Stimulated activated CD4-positive, alpha-beta T cell treated with anti-CD3 and anti-CD28 coated beads, Interleukin-1b, Interleukin-23, amount 100 ng/mL, for 24 hours (primary cell): ENCODE data around the gene TM4SF5.
A peak's percentile ranks its signal among the peaks of the same experiment; 100 is the strongest.

ENCODE experiments used
- DNase-seq, 4 experiments: peaks; one replicate each; pipeline ENCODE4 v3.0.0-alpha.2; 2020; ENCODE audit warnings: low read depth in 4 of 4, low spot score in 1 of 4

The TM4SF5 gene

GRCh38 chr17:4771519-4772234, at the start of gene TM4SF5:
Gene TM4SF5, plus strand, starts transcription at chr17:4771886. Its CDS starts 37 bp downstream, at chr17:4771923.
- no peak for DNase-seq

GRCh38 chr17:4722678-4723240, 48.9 kb upstream of the TM4SF5 start:
- DNase-seq = no peak

- no peak for DNase-seq
These were observed 47.0 kb upstream of the TM4SF5 start for GRCh38 chr17:4724650-4725049.

- no peak for DNase-seq
These were observed 45.9 kb upstream of the TM4SF5 start for GRCh38 chr17:4725646-4726310.

- no peak for DNase-seq
These were observed 43.6 kb upstream of the TM4SF5 start for GRCh38 chr17:4728124-4728523.

GRCh38 chr17:4733073-4733531, 38.6 kb upstream of the TM4SF5 start:
- DNase-seq = no peak

- no peak for DNase-seq
These were observed 36.7 kb upstream of the TM4SF5 start for GRCh38 chr17:4734857-4735475.

- DNase-seq = no peak
These were observed 35.6 kb upstream of the TM4SF5 start for GRCh38 chr17:4735876-4736651.

- DNase-seq = no peak
These were observed 33.3 kb upstream of the TM4SF5 start for GRCh38 chr17:4738136-4739121.

GRCh38 chr17:4739122-4740024, 32.3 kb upstream of the TM4SF5 start, which contains the start of the genes CXCL16 and ZMYND15:
Gene CXCL16, minus strand, starts transcription at chr17:4739928. Its CDS starts 589 bp downstream, at chr17:4739339.
Gene ZMYND15, plus strand, starts transcription at chr17:4739833. Its CDS starts 716 bp downstream, at chr17:4740549.
- DNase-seq = peak in 2 of 4 experiments; percentile 16 to 36

GRCh38 chr17:4740025-4740351, 31.7 kb upstream of the TM4SF5 start:
- no peak for DNase-seq

- no peak for DNase-seq
These were observed 31.1 kb upstream of the TM4SF5 start for GRCh38 chr17:4740584-4740983.

- DNase-seq = no peak
These were observed 30.1 kb upstream of the TM4SF5 start for GRCh38 chr17:4741544-4741943.

GRCh38 chr17:4742133-4742532, 29.6 kb upstream of the TM4SF5 start:
- no peak for DNase-seq

- no peak for DNase-seq
These were observed 29.1 kb upstream of the TM4SF5 start for GRCh38 chr17:4742629-4743028.

- DNase-seq = no peak
These were observed 28.5 kb upstream of the TM4SF5 start for GRCh38 chr17:4743216-4743615.

- DNase-seq = no peak
These were observed 27.8 kb upstream of the TM4SF5 start for GRCh38 chr17:4743898-4744297.

- no peak for DNase-seq
These were observed 26.4 kb upstream of the TM4SF5 start for GRCh38 chr17:4744999-4745969.
